ENCODE results near the gene MIGA2.
"Not testable (repeated sequence)": the region's sequence is repeated elsewhere in the genome, so short reads cannot be mapped to it uniquely, and the experiment has no call there.

MIGA2 gene, protein sequence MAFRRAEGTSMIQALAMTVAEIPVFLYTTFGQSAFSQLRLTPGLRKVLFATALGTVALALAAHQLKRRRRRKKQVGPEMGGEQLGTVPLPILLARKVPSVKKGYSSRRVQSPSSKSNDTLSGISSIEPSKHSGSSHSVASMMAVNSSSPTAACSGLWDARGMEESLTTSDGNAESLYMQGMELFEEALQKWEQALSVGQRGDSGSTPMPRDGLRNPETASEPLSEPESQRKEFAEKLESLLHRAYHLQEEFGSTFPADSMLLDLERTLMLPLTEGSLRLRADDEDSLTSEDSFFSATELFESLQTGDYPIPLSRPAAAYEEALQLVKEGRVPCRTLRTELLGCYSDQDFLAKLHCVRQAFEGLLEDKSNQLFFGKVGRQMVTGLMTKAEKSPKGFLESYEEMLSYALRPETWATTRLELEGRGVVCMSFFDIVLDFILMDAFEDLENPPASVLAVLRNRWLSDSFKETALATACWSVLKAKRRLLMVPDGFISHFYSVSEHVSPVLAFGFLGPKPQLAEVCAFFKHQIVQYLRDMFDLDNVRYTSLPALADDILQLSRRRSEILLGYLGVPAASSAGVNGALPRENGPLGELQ

DNA sequence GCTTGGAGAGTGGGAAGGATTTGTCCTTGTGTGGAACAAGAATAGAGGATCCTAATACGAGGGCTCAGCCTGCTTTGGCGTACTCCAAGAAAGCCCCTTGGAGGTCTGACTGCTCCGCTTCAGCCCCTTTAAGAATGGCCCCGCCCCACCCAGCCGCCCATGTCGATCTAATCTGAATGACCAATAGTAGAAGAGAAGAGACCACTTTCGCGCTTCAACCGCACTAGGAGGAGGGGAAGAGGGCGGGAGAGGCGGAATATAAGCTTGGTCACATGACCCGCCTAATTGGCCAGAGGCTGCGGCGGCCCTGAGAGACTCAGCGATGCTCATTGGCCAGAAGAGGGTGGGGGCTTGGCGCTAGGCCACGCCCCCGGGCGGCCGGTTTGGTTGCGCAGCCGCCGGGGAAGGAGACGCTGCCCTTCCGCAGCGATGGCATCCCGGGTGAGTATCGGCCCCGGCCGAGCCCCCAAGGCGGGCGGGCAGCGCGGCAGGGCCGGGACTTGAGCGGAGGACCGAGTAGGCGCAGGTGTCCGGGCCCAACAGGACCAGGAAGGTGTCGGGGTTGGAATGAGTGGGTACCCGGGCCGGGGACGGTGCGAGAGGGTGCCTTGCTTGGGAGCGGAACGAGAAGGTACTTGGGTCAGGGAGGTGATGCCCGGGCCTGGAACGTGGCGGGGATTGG lies at the start of gene MIGA2:
TSS of gene MIGA2 (plus strand) at position 386 of the 682 bp plus-strand sequence. CDS start 3,969 bp downstream, outside the sequence.
- peak; percentile 96 for DNase-seq

DNA sequence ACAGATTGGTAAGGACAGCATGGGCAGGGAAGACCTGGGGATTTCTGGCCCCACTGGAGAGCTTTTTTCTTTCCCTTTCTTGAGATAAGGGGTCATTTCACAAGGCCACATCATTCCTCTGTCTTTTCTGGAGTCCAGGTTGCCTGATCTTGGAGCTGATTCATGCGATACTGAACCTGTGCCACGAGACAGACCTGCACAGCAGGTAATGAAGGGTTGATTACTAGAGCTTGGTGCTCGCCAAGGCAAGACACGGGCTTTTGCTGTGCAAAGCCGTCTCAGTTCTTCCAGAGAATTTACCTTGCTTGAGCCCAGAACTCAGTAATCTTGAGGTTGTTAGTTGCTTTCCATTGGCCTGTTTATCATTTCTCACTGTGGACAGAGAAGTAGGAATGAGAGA lies 49.8 kb upstream of the MIGA2 start:
- no peak for DNase-seq

DNA sequence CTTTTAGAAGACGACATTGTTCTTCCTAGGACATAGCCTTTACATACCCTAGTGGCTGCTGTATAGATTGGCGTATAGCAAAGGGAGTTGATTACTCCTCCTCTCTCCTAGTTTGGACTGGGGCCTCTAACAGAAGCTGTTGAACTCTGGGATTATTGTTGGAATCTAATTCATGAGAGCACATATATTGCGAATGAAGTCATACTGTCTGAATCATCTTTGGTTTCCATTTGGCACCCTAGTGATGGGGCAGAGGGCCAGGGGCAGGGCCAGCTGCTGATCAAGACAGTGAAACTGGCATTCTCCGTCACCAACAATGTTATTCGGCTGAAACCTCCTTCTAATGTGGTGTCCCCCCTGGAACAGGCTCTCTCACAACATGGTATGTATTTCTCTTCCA lies 48.6 kb upstream of the MIGA2 start:
- no peak for DNase-seq

DNA sequence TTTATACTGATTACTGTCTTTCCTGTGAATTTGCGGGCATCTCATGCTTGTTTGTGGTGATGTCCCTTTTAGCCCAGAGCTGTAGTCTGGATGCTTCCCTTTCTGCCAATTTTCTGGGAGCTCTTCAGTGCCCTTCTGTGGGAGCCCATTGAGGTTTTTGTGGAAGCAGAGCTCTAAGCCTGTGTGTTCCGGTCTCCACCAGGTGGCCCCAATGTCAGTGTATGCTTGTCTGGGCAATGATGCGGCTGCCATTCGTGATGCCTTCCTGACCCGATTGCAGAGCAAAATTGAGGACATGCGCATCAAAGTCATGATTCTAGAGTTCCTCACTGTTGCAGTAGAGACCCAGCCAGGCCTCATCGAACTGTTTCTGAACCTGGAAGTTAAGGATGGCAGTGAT lies 43.4 kb upstream of the MIGA2 start:
- no peak for DNase-seq

DNA sequence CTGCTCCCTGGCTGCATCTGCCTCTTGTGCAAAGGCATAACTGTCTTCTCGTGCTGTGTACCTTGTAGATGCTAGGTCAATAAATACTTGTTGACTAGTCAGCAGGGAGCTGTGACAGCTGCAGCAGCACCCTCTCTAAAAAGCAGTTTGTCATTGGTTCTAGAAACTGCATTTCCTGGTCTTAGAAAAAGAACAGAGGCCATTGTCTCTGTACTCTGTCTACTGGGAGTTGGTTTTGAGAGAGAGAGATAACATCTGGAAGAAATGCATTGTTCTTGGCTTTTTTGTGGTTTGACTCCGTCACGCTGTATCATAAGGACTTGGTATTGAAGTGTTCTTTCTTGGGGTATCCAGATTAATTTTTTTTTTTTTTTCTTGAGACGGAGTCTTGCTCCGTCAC lies 40.6 kb upstream of the MIGA2 start:
- no peak for DNase-seq

DNA sequence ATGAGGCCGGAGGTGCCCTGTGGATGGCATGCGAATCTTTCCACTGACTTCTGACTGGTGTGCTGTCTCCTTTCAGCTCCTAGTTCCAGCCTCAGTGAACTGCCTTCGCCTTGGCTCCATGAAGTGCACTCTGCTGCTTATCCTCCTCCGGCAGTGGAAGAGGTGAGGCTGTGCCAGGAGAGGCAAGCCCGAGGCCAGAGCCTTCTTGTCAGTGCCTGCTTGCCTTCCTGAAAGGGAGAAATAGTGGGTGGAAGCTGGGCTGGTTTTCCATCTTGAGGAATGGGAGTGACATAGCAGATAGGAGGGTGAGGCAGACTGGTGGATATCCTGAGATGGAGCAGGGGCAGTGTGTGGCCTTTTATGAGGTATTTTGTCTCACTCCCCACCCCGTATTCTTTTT lies 38.0 kb upstream of the MIGA2 start:
- DNase-seq: no peak

DNA sequence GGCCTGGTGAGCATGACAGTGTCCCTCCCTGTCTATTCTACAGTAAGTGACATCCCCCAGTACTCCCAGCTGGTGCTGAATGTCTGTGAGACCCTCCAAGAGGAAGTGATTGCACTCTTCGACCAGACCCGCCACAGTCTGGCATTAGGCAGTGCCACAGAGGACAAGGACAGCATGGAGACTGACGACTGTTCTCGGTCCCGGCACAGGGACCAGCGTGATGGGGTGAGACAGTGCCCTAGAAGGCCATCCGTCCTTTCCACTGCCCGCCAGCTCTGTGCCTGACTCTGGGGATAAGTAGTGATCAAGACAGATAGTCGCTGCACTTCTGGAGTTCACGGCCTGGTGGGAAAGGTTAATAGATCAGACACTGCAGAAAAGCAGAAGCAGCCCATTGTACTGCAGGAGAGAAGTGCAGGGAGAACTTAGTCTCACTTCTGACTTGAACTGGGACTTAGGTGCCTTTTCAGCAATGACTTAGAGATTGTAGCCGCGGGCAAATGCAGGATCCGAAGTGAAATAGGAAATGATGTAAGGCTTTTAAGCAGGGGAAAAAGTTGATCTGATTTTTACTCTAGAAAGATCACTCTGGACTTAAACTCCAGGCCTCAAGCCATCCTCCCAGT lies 36.7 kb upstream of the MIGA2 start:
- DNase-seq: no peak

DNA sequence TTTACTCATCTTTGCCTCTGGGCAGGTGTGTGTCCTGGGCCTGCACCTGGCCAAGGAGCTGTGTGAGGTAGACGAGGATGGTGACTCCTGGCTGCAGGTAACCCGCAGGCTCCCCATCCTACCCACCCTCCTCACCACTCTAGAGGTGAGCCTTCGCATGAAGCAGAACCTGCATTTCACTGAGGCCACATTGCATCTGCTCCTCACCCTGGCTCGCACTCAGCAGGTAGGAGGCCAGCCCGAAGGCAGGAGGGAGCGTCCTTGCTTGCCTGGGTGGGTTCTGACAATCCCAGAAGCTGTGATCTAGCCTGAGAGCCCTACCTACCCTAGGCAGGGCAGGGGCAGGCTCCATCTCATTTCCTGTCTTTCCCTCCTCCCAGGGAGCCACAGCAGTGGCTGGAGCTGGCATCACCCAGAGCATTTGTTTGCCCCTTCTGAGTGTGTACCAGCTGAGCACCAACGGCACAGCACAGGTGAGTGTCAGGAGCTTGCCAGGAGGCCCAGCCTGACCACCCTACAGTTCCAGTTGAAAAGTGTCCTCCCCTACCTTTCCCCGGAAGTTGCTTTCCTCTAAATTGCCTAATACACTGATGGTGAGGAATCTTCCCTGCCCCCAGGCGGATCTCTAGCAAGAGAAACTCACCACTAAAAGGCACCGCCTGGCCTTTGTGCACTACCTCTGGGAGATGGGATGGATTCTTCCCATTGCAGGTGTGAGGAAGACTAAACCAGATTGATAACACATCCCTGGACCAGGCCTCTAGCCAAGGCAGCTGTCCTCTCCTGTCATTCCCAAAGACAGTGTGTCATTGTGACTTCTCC lies 34.7 kb upstream of the MIGA2 start:
- no peak for DNase-seq

DNA sequence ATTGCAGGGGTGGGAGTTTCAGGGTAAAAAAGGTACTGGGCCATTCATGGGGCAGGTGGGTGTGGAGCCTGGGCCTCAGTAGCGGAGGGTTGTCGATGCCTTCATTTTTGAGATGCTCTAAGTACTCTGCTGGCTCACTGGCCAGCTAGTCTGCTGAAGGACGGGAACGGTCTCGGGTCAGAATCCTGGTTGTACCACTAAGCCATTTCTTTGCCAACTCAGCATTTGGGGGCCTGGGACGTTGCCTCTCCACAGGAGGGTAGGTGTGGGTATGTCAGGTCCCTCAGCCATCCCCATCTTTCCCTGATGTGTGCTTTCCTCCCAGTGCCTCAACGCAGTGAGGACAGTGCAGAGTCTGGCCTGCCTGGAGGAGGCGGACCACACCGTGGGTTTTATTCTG lies 33.4 kb upstream of the MIGA2 start:
- no peak for DNase-seq

DNA sequence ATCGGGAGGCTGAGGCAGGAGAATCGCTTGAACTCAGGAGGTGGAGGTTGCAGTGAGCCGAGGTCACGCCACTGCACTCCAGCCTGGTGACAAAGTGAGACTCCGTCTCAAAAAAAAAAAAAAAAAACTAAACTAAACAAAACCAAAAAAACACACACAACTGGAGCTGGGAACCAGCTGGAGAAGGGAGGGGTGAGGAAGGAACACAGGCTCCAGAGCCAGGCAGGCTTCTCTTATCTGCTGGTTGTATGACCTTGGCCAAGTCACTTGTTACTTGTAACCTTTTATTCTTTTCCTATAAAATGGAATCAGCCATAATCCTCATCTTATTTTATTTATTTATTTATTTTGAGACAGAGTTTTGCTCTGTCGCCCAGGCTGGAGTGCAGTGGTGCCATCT lies 32.3 kb upstream of the MIGA2 start:
- not testable (repeated sequence) for DNase-seq

DNA sequence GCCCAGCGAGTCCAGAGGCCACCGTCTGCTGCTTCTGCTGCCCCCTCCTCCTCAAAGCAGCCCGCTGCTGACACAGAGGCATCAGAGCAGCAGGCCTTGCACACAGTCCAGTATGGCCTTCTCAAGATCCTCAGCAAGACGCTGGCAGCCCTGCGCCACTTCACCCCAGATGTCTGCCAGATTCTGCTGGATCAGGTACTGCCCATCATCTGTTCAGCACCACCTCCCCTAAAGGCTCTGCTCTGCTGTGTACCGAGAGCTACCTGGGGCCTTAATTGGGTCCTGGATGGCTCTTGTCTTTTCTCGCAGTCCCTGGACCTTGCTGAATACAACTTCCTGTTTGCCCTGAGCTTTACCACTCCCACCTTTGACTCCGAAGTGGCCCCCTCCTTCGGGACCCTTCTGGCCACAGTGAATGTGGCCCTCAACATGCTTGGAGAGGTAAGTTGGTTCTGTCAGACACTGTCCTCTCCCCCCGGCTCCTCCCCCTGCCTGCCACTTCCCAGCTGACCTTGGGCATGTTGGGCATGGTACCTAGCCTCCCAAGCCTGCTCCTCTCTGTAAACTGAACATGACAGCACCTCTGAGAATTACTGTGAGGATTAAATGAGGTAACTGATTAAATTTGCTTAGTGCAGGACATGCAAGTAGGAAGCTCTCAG lies 31.0 kb upstream of the MIGA2 start:
- no peak for DNase-seq

DNA sequence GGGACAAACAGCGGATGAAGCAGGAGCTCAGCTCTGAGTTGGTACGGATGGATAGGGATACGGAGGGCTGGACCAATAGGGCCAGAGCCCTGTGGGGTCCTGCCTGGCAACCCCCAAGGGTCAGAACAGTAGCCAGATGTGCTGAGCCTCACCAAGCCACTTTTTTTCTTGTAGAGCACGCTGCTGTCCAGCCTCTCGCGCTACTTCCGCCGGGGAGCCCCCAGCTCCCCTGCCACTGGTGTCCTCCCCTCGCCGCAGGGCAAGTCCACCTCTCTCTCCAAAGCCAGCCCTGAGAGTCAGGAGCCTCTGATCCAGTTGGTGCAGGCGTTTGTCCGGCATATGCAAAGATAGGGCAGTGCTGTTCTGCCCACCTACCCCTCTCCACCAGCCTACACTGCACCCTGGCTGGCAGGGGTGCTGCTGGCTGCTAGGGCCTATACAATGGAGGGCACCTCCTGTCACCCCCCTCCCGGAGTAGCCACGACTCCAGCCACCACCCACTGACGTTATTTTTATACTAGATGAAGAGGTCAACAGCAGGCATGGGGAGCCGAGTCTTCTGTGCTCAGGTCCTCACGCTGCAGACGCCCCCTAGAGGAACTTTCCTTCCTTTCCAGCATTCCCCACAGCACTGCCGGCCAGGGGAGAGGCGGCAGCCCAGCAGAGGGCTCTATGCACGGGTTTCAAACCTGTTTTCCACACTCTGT lies 29.9 kb upstream of the MIGA2 start:
- peak; percentile 34 for DNase-seq

DNA sequence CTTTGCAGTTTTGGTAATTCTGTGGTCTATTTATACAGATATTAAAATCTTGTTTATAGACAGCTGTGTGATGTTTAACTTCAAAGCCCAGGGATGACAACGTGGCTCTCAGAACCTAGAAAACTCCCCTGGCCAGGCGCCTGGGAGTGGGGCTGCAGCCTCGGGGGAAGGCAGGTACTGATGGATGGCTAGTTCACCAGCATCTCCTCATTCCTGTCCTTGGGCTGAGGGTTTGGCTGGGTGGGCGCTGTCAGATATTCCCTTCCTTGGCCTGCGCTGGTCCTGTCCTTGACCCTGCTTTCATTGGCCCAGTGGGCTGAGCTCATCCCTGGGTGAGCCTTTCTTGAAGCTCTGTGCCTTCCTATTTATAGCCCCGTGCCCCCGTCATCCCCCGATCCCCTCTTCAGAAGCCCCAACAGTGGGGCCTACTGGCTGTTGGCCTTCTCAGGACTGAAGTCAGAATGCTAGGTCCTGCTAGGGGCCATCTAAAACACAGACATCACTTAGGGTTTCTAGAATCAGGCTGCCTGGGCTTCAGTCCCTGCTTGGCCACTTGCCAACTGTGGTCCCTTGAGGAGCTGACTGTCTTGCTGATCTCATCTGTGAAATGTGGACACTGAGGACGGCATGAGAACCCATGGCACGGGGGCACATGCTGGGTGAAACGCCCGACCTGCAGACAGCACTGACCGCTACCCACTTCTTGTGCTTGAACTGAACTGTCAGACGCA lies 29.2 kb upstream of the MIGA2 start:
- DNase-seq: no peak

DNA sequence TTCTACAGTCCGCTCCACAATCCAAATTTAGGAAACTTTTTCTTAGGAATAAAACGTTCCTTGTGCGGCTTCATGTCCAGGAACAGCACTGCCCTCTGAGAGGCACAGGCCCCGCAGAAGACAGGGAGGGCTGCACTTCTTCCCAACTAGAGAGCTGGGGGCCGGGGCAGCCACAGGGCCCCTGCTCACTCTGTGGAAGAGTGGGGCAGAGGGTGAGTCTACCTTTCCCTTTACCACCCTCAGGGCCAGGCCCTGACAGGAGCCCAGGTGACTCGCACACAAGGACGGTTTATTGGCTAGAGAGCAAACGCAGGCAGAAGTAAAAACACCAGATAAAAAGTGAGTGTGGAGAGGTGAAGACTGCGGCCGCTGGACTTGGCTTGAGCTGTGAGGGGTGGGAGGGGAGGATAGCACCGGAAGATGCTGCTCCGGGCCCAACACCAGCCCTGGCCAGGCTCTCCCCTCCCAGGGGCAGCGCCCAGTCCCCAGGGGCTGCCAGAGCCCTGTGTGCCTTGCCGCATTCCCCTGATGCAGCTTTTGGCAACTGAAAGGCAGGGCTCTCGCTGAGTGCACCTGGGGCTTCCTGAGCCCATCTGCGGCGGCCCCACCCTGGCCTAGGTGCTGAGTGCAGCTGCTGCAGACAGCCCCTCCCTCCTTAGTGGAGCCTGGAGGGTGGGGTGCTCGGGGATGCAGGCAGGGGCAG lies 28.5 kb upstream of the MIGA2 start:
- DNase-seq: no peak

DNA sequence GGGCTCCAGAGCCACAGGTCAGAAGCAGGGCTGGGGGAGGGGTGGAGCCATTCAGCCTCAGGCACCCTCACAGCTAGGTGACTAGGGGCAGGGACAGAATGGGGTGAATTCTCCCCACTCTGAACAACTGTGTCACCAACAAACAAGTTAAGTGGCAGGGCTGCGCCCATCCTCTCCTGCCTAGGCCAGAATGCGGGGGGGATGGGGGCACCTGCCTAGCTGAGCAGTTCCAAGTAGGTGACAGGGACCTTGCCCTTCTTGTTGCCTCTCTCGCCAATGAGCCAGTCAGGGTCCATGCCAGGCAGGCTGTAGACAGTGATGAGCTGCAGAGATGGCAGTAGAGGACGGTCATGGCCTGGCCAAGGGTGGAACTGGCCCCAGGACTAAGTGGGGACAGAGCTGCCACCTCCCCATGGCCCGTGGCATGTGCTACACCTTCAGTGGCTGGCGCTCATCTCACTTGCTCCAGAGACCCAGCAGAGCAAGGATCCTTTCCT lies 27.9 kb upstream of the MIGA2 start:
- no peak for DNase-seq

DNA sequence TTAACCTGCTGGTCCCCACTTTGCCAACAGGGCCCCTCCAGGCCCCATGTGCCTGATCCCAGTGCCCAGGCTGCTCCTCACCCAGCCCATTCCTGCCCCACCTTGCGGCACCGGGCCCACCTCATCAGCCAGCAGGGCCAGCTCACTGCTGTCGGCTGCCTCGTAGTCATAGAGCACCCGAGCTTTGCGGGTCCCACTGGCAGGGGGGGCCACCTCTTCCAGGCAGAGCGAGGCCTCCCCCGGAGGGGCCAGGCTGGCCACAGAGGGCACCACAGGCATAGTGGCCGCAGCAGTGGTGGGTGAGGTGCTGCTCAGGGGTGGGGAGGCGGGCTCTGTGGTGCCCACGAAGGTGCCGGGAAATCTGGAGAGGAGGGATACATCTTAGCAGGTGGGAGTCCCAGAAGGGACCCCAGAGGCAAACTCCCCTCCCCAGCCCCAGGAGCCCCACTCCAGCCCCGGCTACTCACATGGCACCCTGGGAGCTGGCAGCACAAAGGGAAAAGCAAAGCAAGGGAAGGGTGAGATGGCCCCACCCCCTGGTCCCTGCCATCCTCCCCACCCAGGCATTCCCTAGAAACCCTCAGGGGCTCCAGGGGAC lies 27.3 kb upstream of the MIGA2 start:
- no peak for DNase-seq

DNA sequence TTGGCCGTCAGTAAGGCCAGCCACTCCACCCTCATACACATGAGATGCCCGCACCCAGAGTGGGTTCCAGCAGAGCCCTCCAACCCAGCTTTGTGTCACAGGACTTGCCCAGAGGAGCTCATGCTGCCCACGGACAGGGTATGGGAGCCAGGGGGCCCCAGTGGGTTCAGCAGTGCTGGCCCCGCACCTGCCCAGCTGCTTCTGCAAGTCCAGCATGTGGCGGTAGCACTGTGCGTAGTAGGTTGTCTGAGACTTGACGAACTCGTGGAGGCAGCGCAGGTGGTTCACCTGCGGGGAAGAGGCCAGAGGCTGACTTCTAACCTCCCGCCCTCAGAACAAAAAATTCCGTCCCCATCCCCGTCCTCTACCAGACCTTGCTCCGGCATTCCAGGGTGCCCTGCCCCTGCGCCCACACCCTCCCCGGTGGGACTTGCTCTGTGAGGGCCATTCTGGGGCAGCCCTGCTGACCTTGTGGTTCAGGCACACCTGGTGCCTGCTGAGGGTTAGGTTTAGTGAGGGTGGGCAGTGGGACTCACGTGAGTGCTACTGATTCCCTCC lies 26.8 kb upstream of the MIGA2 start:
- no peak for DNase-seq

DNA sequence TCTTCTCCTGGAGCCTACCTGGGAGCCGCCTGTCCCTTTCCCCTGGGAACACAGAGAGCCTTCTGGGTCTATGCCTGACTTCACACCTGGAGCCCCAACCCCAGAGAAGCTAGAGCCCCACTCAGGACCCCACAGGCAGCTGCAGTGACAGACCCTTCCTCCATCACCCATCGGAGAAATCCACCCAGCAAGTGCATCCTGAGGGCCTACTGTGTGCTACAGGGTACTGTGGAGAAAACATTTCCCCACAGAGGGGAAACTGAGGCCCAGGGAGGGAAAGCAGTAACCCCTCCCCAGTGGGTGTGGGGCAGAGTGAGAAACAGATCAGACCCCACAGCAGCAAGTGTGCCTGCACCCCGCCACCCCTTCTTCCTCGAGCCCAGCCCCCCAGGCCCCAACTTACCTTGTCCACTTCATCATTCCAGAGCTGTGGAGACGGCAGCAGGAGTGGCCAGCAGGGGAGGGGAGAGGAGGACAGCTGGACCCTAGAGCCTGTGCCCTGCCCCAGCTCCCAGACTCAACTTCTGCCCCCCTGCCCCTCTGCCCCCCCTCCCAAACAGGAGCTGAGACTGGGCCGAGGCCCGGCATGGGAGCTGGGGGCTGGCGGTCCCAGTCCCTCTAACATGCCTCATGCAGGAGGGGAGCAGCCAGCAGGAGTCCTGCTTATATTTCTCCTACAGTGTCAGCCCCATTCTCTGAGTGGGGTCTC lies 26.0 kb upstream of the MIGA2 start:
- no peak for DNase-seq

DNA sequence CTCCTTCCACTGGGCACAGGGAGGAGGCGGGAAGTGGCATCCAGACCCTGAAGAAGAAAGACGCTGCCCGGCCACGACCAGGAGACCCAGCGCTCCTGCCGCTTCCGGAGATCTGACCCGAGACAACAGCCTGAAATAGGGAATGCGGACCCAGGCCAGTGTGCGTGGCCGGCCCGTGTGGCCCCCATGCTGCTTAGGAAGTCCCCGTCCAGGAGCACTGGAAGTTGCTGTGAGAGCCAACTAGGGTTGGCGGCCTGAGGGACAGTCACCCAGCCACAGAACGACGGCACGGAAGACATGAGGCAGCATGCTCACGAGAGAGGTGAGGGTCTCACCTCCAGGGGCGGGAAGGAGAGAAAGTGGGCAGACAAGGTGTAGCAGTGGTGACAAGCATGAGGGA lies 25.3 kb upstream of the MIGA2 start:
- no peak for DNase-seq
